Nephron progenitor cell (in vitro differentiated cells): ENCODE data around the gene ATP2A2.

Experiments
- DNase-seq: peaks from one replicate; pipeline ENCODE4 v3.0.0; 2021
- H3K27ac Mint-ChIP-seq: 2 replicates; pipeline ENCODE4 v1.8.0; 2021; ENCODE audit warnings: mild to moderate bottlenecking, moderate library complexity, mixed read lengths
- H3K27me3 Mint-ChIP-seq: 2 replicates; pipeline ENCODE4 v1.8.0; 2021; ENCODE audit warnings: mild to moderate bottlenecking, low read depth, mixed read lengths; ENCODE audit not compliant: poor library complexity
- H3K36me3 Mint-ChIP-seq: 2 replicates; pipeline ENCODE4 v1.8.0; 2021; ENCODE audit warnings: low read depth, mixed read lengths
- H3K4me1 Mint-ChIP-seq: 2 replicates; pipeline ENCODE4 v1.8.0; 2021; ENCODE audit warnings: mixed read lengths
- H3K4me3 Mint-ChIP-seq: 2 replicates; pipeline ENCODE4 v1.8.0; 2021; ENCODE audit warnings: mild to moderate bottlenecking, moderate library complexity, mixed read lengths
- H3K9me3 Mint-ChIP-seq: 2 replicates; pipeline ENCODE4 v1.8.0; 2021; ENCODE audit warnings: mild to moderate bottlenecking, moderate library complexity, mixed read lengths
- CTCF ChIP-seq: fragments of 200-600 bp; sonication (generic); IDR thresholded peaks from 2 replicates; pipeline ENCODE4 v1.5.0; 2021; ENCODE audit warnings: antibody characterized with exemption

Gene ATP2A2

GRCh38 chr12:110247340-110248095 is 33.5 kb upstream of the ATP2A2 start:
- Mint-ChIP-seq H3K4me1 (peaks cover 65% of the 10 kb centered on the region), H3K27ac (peak overlapping the region; percentile 48), H3K36me3 (peaks cover 36% of the 10 kb centered on the region), H3K9me3 (peaks cover 4% of the 10 kb centered on the region), H3K27me3 (peaks cover 2% of the 10 kb centered on the region), H3K4me3 (no peak overlapping the region)
- DNase-seq: no peak
- no peak for TF ChIP-seq CTCF

GRCh38 chr12:110248096-110248447 is 33.0 kb upstream of the ATP2A2 start:
- Mint-ChIP-seq H3K9me3 (peaks cover 4% of the 10 kb centered on the region), H3K36me3 (peaks cover 33% of the 10 kb centered on the region), H3K27me3 (peaks cover 2% of the 10 kb centered on the region), H3K27ac (no peak overlapping the region), H3K4me3 (no peak overlapping the region), H3K4me1 (peaks cover 71% of the 10 kb centered on the region)
- no peak for DNase-seq
- no peak for TF ChIP-seq CTCF

- Mint-ChIP-seq H3K4me3 (peak overlapping the region; percentile 4), H3K27me3 (peaks cover 2% of the 10 kb centered on the region), H3K4me1 (peaks cover 76% of the 10 kb centered on the region), H3K36me3 (peaks cover 25% of the 10 kb centered on the region), H3K9me3 (peaks cover 4% of the 10 kb centered on the region), H3K27ac (peak overlapping the region; percentile 89)
- no peak for TF ChIP-seq CTCF
- DNase-seq: peak; percentile 20
Observed at GRCh38 chr12:110249105-110249504, 31.9 kb upstream of the ATP2A2 start.

GRCh38 chr12:110249716-110250225 is 31.3 kb upstream of the ATP2A2 start:
- Mint-ChIP-seq H3K36me3 (peaks cover 19% of the 10 kb centered on the region), H3K9me3 (peaks cover 4% of the 10 kb centered on the region), H3K4me3 (no peak overlapping the region), H3K27ac (peak overlapping the region; percentile 89), H3K4me1 (peaks cover 71% of the 10 kb centered on the region), H3K27me3 (peaks cover 2% of the 10 kb centered on the region)
- no peak for DNase-seq
- TF ChIP-seq CTCF: no peak

GRCh38 chr12:110251381-110251780 is 29.7 kb upstream of the ATP2A2 start:
- H3K27ac Mint-ChIP-seq: peak overlapping the region; percentile 29
- H3K36me3 Mint-ChIP-seq: peaks cover 8% of the 10 kb centered on the region

More at GRCh38 chr12:110251381-110251780, 29.7 kb upstream of the ATP2A2 start:
- H3K4me1 Mint-ChIP-seq: peaks cover 56% of the 10 kb centered on the region
- H3K9me3 Mint-ChIP-seq: no peaks in the 10 kb centered on the region
- no peaks in the 10 kb centered on the region for H3K27me3 Mint-ChIP-seq
- H3K4me3 Mint-ChIP-seq: no peak overlapping the region
- TF ChIP-seq CTCF: no peak
- no peak for DNase-seq
